Measurements from ENCODE around the gene AP3S2. TPM values are rescaled to one million over a fixed set of nuclear protein-coding genes. Genes with fewer than 3 reads are reported as not detected.

The AP3S2 gene
- polyA plus RNA-seq, 1 experiment: 23.5 TPM

DNA sequence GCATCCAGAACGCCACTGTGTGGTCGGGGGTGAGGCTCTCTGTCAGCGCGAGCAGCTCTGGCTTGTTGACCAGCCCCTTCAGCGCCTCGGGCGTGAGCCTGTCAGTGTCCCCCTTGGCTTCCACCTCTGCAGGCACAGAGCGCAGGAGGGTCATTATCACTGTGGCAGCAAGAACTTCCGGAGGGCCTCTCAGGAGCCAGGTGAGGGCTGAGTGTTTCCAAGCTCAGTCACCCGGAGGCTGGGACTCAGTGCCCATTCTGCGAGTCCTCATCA is 10.0 kb upstream of the AP3S2 start:
- no peak for DNase-seq (ENCODE audit: low read depth)
- CTCF ChIA-PET: no interaction called here
- H3K36me3 ChIP-seq (ENCODE audit: control insufficient read depth, insufficient read depth, low read length): peaks cover 19% of the 10 kb centered on the region
- POLR2A ChIA-PET: no interaction called here
- H3K27me3 ChIP-seq (ENCODE audit: control insufficient read depth, insufficient read depth, low read length): no peaks in the 10 kb centered on the region
- no peak overlapping the region for H3K4me3 ChIP-seq (ENCODE audit: low read depth, low read length)
- TF ChIP-seq, protein P1, sequence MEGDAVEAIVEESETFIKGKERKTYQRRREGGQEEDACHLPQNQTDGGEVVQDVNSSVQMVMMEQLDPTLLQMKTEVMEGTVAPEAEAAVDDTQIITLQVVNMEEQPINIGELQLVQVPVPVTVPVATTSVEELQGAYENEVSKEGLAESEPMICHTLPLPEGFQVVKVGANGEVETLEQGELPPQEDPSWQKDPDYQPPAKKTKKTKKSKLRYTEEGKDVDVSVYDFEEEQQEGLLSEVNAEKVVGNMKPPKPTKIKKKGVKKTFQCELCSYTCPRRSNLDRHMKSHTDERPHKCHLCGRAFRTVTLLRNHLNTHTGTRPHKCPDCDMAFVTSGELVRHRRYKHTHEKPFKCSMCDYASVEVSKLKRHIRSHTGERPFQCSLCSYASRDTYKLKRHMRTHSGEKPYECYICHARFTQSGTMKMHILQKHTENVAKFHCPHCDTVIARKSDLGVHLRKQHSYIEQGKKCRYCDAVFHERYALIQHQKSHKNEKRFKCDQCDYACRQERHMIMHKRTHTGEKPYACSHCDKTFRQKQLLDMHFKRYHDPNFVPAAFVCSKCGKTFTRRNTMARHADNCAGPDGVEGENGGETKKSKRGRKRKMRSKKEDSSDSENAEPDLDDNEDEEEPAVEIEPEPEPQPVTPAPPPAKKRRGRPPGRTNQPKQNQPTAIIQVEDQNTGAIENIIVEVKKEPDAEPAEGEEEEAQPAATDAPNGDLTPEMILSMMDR (IDR thresholded peaks at IDR 0.05; ENCODE audit: insufficient read depth, low read depth, low read length): no peak

DNA sequence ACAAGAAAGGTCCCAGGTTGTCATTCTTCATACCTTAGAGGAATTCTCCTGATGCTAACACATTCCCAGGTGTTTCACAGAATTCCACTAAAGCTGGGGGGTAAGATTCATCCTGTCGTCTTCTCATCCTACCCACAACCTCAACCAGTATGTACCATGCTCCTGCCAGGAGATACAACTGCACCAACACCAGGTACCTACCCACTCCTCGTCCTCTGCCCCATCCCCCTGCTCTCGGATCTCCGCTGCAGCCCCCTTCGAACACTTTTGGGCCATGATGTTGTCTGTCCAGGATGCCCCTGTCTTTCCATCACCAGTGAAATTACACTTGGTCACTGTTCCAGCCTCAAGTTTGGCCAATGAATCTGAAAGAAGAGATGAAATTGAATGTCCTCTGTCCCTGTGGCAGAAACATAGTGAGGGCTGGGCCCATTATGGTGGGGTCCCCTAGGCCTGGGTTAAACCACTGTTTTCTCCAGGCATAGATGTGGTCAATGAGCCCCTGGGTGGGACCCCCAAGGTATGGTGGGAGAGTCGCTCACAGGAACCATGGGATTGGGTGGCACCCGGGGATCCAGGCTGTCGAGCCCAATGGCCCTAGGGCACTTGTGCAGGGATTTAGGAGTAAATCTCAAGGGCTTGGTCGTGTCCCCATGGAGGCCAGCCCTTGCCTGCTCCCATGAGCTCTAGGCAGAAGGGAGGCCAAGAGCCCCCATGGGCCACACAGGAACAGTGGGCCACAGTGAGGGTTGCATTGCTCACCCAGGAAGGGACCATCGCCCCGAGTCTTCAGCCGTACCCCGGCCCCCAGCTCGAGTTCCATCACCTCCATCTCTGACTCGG is 9.4 kb upstream of the AP3S2 start:
- DNase-seq (ENCODE audit: low read depth): no peak
- TF ChIP-seq, protein P1 (IDR thresholded peaks at IDR 0.05; ENCODE audit: insufficient read depth, low read depth, low read length): no peak
- ChIA-PET POLR2A (no interaction called here), CTCF (no interaction called here)
- Histone ChIP-seq H3K4me3 (ENCODE audit: low read depth, low read length) (no peak overlapping the region), H3K36me3 (ENCODE audit: control insufficient read depth, insufficient read depth, low read length) (peaks cover 19% of the 10 kb centered on the region), H3K27me3 (ENCODE audit: control insufficient read depth, insufficient read depth, low read length) (no peaks in the 10 kb centered on the region)

DNA sequence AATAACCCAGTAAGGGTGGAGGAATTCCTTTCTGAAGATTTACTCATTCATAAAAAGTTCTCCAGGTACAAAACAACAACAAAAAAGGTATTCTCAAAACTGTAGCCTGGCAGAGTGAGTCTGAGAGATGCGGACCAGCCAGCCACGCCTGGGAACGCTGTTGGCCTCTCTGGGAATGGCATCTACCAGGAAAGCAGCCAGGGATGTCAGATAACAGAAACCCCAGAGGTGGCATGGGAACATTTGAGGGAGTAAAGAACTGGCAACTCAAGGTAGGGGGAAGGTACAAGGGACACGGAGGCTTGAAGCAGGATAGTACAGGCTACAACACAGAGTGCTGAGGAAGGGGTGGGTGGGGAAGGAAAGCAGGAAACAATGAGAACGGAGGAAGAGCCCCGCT is 7.1 kb upstream of the AP3S2 start:
- Histone ChIP-seq H3K27me3 (ENCODE audit: control insufficient read depth, insufficient read depth, low read length) (no peaks in the 10 kb centered on the region), H3K36me3 (ENCODE audit: control insufficient read depth, insufficient read depth, low read length) (peaks cover 12% of the 10 kb centered on the region), H3K4me3 (ENCODE audit: low read depth, low read length) (no peak overlapping the region)
- ChIA-PET CTCF (interaction anchor here (1.6 to 3.3 kb wide), 2 partner anchors 171 to 172 kb away, joined by 4 to 23 read pairs; no protein-coding TSS in a partner anchor), POLR2A (no interaction called here)
- no peak for DNase-seq (ENCODE audit: low read depth)
- TF ChIP-seq, protein P1 (IDR thresholded peaks at IDR 0.05; ENCODE audit: insufficient read depth, low read depth, low read length): no peak

DNA sequence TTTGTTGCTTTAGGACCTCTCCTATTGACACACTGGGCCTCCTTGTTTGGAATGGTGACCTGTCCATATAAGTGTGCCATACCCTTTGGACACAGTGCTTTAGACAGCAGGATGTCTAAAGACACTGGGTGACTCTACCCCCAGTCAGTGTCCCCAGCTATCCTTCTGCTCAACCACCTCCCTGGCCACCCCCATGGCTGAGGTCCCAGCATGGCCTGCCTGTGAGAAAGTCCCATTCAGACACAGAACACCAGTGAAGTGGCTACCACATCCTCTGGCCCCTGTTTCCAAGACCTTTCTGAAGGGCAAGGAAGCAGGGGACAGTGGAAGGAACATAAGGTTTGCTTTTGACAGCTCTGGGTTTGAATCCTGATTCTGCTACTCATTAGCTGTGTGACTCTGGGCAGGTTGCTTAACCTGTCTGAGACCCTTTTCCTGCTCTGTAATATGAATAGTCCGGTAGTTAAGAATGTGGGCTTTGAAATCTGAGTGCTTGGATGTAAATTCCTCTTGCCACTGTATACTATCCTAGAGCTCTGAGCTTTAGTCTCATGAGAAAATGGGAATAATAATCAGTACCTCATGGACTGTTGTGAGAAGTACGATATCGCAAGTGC is 6.3 kb upstream of the AP3S2 start:
- TF ChIP-seq, protein P1 (IDR thresholded peaks at IDR 0.05; ENCODE audit: insufficient read depth, low read depth, low read length): no peak
- H3K36me3 ChIP-seq (ENCODE audit: control insufficient read depth, insufficient read depth, low read length): peaks cover 12% of the 10 kb centered on the region
- no peak for DNase-seq (ENCODE audit: low read depth)
- no peaks in the 10 kb centered on the region for H3K27me3 ChIP-seq (ENCODE audit: control insufficient read depth, insufficient read depth, low read length)
- POLR2A ChIA-PET: no interaction called here
- CTCF ChIA-PET: interaction anchor here (0.6 to 3.3 kb wide), 3 partner anchors 75 to 187 kb away, joined by 3 to 23 read pairs (median 11); no protein-coding TSS in a partner anchor
- H3K4me3 ChIP-seq (ENCODE audit: low read depth, low read length): no peak overlapping the region

DNA sequence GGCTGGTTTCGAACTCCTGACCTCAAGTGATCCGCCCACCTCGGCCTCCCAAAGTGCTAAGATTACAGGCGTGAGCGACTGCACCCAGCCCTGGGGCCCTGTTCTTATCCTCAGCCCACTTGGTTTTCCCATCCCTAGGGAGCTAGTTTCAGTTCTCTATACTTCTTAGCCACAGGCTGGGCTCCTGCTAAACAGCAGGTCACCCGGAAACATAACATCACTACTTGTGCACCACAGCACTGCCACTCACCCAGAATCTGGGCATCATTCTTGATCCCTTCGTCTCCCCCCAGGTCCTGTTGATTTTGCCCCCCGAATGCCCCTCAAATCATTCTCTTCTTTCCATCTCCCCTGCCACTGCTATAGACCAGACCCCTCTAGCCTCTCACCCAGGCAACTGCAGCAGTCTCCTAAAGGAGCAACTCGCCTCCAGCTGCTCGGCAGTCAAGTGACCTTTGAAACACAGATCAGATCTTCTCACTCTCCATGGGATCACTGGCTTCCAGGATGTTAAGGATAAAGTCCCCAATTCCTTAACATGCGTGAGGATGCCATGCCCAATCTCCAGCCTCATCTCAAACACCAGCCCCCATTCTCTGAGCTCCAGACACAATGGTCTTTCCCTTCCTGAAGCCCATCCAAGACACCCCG is 5.6 kb upstream of the AP3S2 start:
- TF ChIP-seq, protein P1 (IDR thresholded peaks at IDR 0.05; ENCODE audit: insufficient read depth, low read depth, low read length): no peak
- DNase-seq (ENCODE audit: low read depth): no peak
- ChIA-PET POLR2A (no interaction called here), CTCF (interaction anchor here (0.6 to 3.3 kb wide), 4 partner anchors 11 to 188 kb away, joined by 3 to 23 read pairs (median 8); no protein-coding TSS in a partner anchor)
- H3K27me3 ChIP-seq (ENCODE audit: control insufficient read depth, insufficient read depth, low read length): no peaks in the 10 kb centered on the region
- peaks cover 11% of the 10 kb centered on the region for H3K36me3 ChIP-seq (ENCODE audit: control insufficient read depth, insufficient read depth, low read length)
- H3K4me3 ChIP-seq (ENCODE audit: low read depth, low read length): no peak overlapping the region

Measured in BJ (cell line).